ENCODE data around the gene LRRC58.

DNA sequence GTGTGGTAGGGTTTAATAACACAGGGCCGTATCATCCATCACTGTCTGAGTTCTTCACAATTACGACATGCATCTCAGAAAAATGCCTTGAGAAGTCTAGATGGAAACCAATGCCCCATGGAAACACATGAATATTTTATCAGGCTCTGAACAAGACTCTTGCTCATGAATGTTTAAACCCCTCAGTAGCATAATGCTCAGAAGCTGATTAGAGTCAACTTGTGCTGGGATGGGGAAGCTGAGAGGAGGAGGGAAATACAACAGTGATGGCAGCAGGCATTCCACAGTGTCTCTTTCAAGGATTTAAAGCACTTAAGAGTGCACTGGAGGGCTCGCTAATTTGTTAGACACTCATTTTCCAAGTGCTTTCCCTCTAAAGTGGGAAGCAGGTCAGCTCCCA, 67.9 kb downstream of the LRRC58 start:
- TF ChIP-seq ZNF654 (tag by site-specific recombination; IDR thresholded peaks at IDR 0.05; ENCODE audit: low read depth) (no peak), GFI1B (tag by site-specific recombination; IDR thresholded peaks at IDR 0.05) (no peak), ZNF660 (tag by site-specific recombination; IDR thresholded peaks at IDR 0.05) (no peak), REST (tag by site-specific recombination; IDR thresholded peaks at IDR 0.05) (no peak), CTCF (tag by site-specific recombination; IDR thresholded peaks at IDR 0.05) (no peak), ZNF302 (tag by site-specific recombination; IDR thresholded peaks at IDR 0.05; ENCODE audit: low read depth) (no peak)

All from HEK293 (cell line).